ENCODE data around the gene MRGPRG. TPM values are rescaled to one million over a fixed set of nuclear protein-coding genes. Genes with fewer than 3 reads are reported as not detected.
A peak's percentile ranks its signal among the peaks of the same experiment; 100 is the strongest.

The MRGPRG gene
- total and polyA plus RNA-seq, 9 of the 15 experiments (the other 6 are each of a cell fraction or from before 2014, with no cell fraction given) = not detected

- TF ChIP-seq ATF2 (CRISPR knock-in tag; IDR thresholded peaks at IDR 0.05) (no peak), ZNF561 (CRISPR knock-in tag; conservative IDR thresholded peaks at IDR 0.05) (no peak), NFRKB (IDR thresholded peaks at IDR 0.05; ENCODE audit: low read depth) (no peak), OTX1 (CRISPR knock-in tag; IDR thresholded peaks at IDR 0.05) (no peak), PHF20 (IDR thresholded peaks at IDR 0.05; ENCODE audit: partially characterized antibody) (no peak), ZBTB26 (CRISPR knock-in tag; IDR thresholded peaks at IDR 0.05) (no peak), ZZZ3 (IDR thresholded peaks at IDR 0.05) (no peak), CTCFL (IDR thresholded peaks at IDR 0.05; ENCODE audit: borderline replicate concordance, insufficient read depth, low read depth, low read length, poor library complexity, severe bottlenecking) (no peak), GTF2F1 (IDR thresholded peaks at IDR 0.05; ENCODE audit: low read depth, low read length) (no peak), SETDB1 (IDR thresholded peaks at IDR 0.05; ENCODE audit: low read length) (no peak), HDAC1 (IDR thresholded peaks at IDR 0.05) (no peak), HBP1 (CRISPR knock-in tag; IDR thresholded peaks at IDR 0.05) (no peak), HCFC1 (IDR thresholded peaks at IDR 0.05; ENCODE audit: low read depth, low read length) (no peak), CHAMP1 (IDR thresholded peaks at IDR 0.05) (no peak), PTRF (tag; IDR thresholded peaks at IDR 0.05) (no peak), HNRNPL (IDR thresholded peaks at IDR 0.05; ENCODE audit: low read depth, low read length) (no peak), MAZ (CRISPR knock-in tag; conservative IDR thresholded peaks at IDR 0.05 in 1 of 2, IDR thresholded peaks at IDR 0.05 in 1 of 2) (peak; percentile 32 to 52; a peak in 2 of 4 replicates)
Measured at GRCh38 chr11:3231851-3232744, 13.5 kb upstream of the MRGPRG start, which contains the start of gene MRGPRE (continued).

Data from K562 (cell line).